Retinal pigment epithelial cell (primary cell): Measurements from ENCODE around the gene DOP1B.
"Not testable (repeated sequence)": the region's sequence is repeated elsewhere in the genome, so short reads cannot be mapped to it uniquely, and the experiment has no call there.

ENCODE experiments used
- DNase-seq: peaks from one replicate; pipeline ENCODE4 v3.0.0-alpha.2; 2010; ENCODE audit warnings: low read depth
- H3K4me3 ChIP-seq: 2 replicates; pipeline ENCODE4 v1.5.1; 2011; ENCODE audit warnings: mild to moderate bottlenecking, low read length, control low read depth, moderate library complexity
- CTCF ChIP-seq: conservative IDR thresholded peaks from 2 replicates; pipeline ENCODE4 v1.5.1; 2011; ENCODE audit warnings: low read depth, low read length, control low read depth, inconsistent platforms

DOP1B gene

GRCh38 chr21:36141513-36141925 is 15.1 kb upstream of the DOP1B start:
- no peak overlapping the region for H3K4me3 ChIP-seq
- DNase-seq = peak; percentile 65
- TF ChIP-seq CTCF = peak; percentile 85

- not testable (repeated sequence) for DNase-seq, H3K4me3 ChIP-seq
Observed at GRCh38 chr21:36144233-36144632, 12.4 kb upstream of the DOP1B start.

- no peak for DNase-seq
- no peak overlapping the region for H3K4me3 ChIP-seq
- no peak for TF ChIP-seq CTCF
Observed at GRCh38 chr21:36145259-36145658, 11.4 kb upstream of the DOP1B start.

GRCh38 chr21:36147911-36148310 is 8.7 kb upstream of the DOP1B start:
- no peak for TF ChIP-seq CTCF
- H3K4me3 ChIP-seq = no peak overlapping the region
- no peak for DNase-seq

GRCh38 chr21:36148886-36149285 is 7.7 kb upstream of the DOP1B start:
- DNase-seq = no peak
- TF ChIP-seq CTCF = no peak
- no peak overlapping the region for H3K4me3 ChIP-seq

- no peak overlapping the region for H3K4me3 ChIP-seq
- DNase-seq = no peak
- TF ChIP-seq CTCF = no peak
Observed at GRCh38 chr21:36149788-36150711, 6.6 kb upstream of the DOP1B start.

GRCh38 chr21:36155603-36156338 is 853 bp upstream of the DOP1B start:
- peak overlapping the region; percentile 63 for H3K4me3 ChIP-seq
- DNase-seq = no peak
- no peak for TF ChIP-seq CTCF
